H1 (cell line): ENCODE measurements around the gene KRTAP4-1. TPM values are rescaled to one million over a fixed set of nuclear protein-coding genes. Genes with fewer than 3 reads are reported as not detected.

Source experiments
- CHD1 ChIP-seq: IDR thresholded peaks from 2 replicates; pipeline ENCODE4 v1.6.1; 2012; ENCODE audit warnings: low read depth, low read length, improper control_type of control experiment
- E2F6 ChIP-seq: IDR thresholded peaks from 2 replicates; pipeline ENCODE4 v1.6.1; 2012; ENCODE audit warnings: inconsistent platforms
- HDAC2 ChIP-seq, 2 experiments: fragments of 300-600 bp in 1 of 2; sonication (generic) in 1 of 2; IDR thresholded peaks; 2 replicates each; pipeline ENCODE4 v1.6.1; 2011 to 2012; ENCODE audit warnings: low read depth in 2 of 2, low read length in 2 of 2, mild to moderate bottlenecking in 2 of 2, moderate library complexity in 2 of 2, borderline replicate concordance in 1 of 2, inconsistent platforms in 1 of 2
- KDM5A ChIP-seq: fragments of 200-600 bp; IDR thresholded peaks from 2 replicates; pipeline ENCODE4 v1.7.1; 2012; ENCODE audit warnings: mild to moderate bottlenecking, low read length, inconsistent platforms, mixed read lengths
- NRF1 ChIP-seq: IDR thresholded peaks from 2 replicates; pipeline ENCODE4 v1.6.1; 2011; ENCODE audit warnings: mild to moderate bottlenecking, low read depth, low read length, improper control_type of control experiment
- SAP30 ChIP-seq: fragments of 300-600 bp; sonication (generic); IDR thresholded peaks from 2 replicates; pipeline ENCODE4 v1.7.1; 2012; ENCODE audit warnings: low read length, moderate library complexity, mild to moderate bottlenecking, inconsistent platforms; ENCODE audit not compliant: insufficient read depth, insufficient replicate concordance
- TCF12 ChIP-seq: IDR thresholded peaks from 2 replicates; pipeline ENCODE4 v1.6.1; 2011; ENCODE audit warnings: low read depth, mild to moderate bottlenecking, low read length
- polyA plus RNA-seq, 7 experiments: library from polyadenylated mRNA; depleted of rRNA in 3 of 7; stranded (reverse) in 5 of 7; unstranded in 2 of 7; fragments of >200 nt in 5 of 7; fragments of 200-250 nt in 2 of 7; gene quantifications; 1 replicate in 5 of 7; 2 replicates in 1 of 7; 4 replicates in 1 of 7; pipeline versions ENCODE4 v1.2.1 to v1.2.3, GENCODE V29; 2011 to 2013; ENCODE audit warnings: missing spikeins in 2 of 7, mixed read lengths in 2 of 7
- total RNA-seq: library from RNA; stranded (reverse); fragmentation: NEBNext Ultra II Directional; extraction: Animal tissue kit (Norgen Biotek cat#: 25700); gene quantifications from 2 replicates; pipeline ENCODE4 v1.2.1, GENCODE V29; 2021
- TF ChIP-seq, protein P1 (sequence below): IDR thresholded peaks from 2 replicates; pipeline ENCODE4 v1.6.1; 2012; ENCODE audit warnings: inconsistent platforms

Gene KRTAP4-1
- total and polyA plus RNA-seq, 2 of the 8 experiments (the other 6 are each of a cell fraction or from before 2014, with no cell fraction given): not detected

- no peak for TF ChIP-seq NRF1
- TF ChIP-seq TCF12: no peak
- no peak for TF ChIP-seq E2F6
- no peak for TF ChIP-seq CHD1
- no peak for TF ChIP-seq HDAC2 (IDR thresholded peaks at IDR 0.05; ENCODE audit: borderline replicate concordance in 1 of 2, low read depth in 2 of 2, low read length in 2 of 2)
- no peak for TF ChIP-seq KDM5A
- TF ChIP-seq, protein P1, sequence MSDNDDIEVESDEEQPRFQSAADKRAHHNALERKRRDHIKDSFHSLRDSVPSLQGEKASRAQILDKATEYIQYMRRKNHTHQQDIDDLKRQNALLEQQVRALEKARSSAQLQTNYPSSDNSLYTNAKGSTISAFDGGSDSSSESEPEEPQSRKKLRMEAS: no peak
- no peak for TF ChIP-seq SAP30
Measured at GRCh38 chr17:41231731-41232130, 47.0 kb upstream of the KRTAP4-1 start (continued).
